ENCODE data around the gene IL25.
"Not testable (repeated sequence)": the region's sequence is repeated elsewhere in the genome, so short reads cannot be mapped to it uniquely, and the experiment has no call there.

Gene IL25

DNA sequence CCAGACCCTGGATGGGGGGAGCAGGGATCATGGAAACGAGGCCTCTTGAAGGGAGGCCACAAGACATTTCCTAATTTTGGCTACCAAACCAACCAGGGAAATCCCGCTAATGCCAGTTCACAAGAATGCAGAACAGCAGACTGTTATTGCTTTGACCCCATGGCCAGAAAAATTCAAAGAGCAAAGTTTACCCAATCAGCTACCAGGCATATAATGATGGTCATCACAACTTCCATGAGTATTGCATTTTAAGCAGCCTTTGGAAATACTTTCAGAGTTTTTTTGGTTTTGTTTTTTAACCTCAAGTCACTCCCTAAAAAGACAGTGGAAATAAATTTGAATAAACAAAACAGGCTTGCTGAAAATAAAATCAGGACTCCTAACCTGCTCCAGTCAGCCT, at the start of gene IL25:
Gene IL25, plus strand, starts transcription at position 301 of the 400 bp plus-strand sequence.
- in situ Hi-C loops (cut with HindIII; ENCODE audit: low sequenced_read_pairs), result no loop called here

DNA sequence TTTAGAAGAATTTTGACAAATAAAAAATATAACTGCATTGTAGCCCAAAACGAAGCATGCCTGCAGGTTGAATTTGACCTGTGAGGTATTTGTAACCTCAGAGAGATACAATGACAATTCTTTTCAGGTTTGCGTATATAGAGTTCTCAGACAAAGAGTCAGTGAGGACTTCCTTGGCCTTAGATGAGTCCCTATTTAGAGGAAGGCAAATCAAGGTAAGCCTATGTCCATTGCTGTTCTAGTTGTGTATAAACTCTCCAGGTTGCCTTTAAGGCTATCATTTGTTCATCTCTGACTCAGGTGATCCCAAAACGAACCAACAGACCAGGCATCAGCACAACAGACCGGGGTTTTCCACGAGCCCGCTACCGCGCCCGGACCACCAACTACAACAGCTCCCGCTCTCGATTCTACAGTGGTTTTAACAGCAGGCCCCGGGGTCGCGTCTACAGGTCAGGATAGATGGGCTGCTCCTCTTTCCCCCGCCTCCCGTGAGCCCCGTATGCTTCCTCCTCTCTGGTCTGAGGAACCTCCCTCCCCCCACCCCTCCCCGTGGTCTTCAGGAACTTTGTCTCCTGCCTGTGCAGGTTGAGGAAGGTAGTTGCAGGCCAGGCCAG, 48.7 kb upstream of the IL25 start:
- in situ Hi-C loops (cut with HindIII; ENCODE audit: low sequenced_read_pairs), result no loop called here

DNA sequence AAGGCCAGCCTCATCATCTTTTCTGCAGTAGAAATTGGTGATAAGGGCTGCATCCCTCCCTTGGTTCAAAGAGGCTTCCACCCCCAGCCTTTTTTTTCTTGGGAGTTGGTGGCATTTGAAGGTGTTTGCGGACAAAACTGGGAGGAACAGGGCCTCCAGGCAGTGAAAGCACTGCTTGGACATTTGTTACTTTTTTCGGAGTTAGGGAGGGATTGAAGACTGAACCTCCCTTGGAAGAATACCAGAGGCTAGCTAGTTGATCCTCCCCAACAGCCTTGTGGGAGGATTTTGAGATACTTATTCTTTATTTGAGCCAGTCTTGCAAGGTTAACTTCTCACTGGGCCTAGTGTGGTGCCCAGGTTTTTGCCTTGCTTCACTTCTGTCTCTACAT, 48.2 kb upstream of the IL25 start:
- in situ Hi-C loops (cut with HindIII; ENCODE audit: low sequenced_read_pairs), result no loop called here

DNA sequence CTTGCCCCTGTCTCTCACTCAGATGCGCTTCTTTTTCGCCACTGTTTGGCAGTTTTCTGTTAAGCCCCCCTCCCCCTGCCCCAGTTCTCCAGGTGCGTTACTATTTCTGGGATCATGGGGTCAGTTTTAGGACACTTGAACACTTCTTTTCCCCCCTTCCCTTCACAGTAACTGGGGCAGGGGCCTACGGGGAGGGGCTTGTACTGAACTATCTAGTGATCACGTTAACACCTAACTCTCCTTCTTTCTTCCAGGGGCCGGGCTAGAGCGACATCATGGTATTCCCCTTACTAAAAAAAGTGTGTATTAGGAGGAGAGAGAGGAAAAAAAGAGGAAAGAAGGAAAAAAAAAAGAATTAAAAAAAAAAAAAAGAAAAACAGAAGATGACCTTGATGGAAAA, 47.6 kb upstream of the IL25 start:
- in situ Hi-C loops (cut with HindIII; ENCODE audit: low sequenced_read_pairs), result no loop called here

DNA sequence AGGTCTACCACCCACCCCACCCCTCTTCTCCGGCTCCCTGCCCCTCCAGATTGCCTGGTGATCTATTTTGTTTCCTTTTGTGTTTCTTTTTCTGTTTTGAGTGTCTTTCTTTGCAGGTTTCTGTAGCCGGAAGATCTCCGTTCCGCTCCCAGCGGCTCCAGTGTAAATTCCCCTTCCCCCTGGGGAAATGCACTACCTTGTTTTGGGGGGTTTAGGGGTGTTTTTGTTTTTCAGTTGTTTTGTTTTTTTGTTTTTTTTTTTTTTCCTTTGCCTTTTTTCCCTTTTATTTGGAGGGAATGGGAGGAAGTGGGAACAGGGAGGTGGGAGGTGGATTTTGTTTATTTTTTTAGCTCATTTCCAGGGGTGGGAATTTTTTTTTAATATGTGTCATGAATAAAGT, 46.9 kb upstream of the IL25 start:
- in situ Hi-C loops (cut with HindIII; ENCODE audit: low sequenced_read_pairs), result not testable (repeated sequence)

DNA sequence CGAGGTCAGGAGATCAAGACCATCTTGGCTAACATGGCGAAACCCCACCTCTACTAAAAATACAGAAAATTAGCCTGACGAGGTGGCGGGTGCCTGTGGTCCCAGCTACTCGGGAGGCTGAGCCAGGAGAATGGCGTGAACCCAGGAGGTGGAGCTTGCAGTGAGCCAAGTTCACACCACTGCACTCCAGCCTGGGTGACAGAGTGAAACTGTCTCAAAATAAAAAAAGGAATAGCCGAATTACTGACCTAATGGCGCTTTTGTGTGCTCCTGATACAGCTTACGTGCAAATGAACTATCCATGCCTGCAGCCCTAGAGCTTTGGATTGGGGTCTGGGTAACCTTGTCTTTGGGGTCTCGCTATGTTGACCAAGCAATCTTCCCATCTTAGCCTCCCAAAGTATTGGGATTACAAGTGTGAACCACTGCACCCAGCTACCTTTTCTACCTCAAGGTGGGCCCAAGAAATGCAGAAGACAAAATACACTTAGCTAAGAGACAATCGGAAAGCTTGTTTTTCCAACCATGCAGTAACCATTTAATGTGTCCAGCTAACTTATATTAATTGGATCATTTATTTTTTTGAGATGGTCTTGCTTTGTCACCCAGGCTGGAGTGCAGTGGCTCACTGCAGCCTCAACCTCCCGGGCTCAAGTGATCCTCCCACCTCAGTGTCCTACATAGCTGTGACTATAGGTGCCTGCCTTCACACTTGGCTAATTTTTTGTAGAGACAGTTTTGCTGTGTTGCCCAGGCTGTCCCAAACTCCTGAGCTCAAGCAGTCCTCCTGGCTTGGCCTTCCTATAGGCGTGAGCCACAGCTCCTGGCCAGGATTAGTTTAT, 45.9 kb upstream of the IL25 start:
- in situ Hi-C loops (cut with HindIII; ENCODE audit: low sequenced_read_pairs), result no loop called here

DNA sequence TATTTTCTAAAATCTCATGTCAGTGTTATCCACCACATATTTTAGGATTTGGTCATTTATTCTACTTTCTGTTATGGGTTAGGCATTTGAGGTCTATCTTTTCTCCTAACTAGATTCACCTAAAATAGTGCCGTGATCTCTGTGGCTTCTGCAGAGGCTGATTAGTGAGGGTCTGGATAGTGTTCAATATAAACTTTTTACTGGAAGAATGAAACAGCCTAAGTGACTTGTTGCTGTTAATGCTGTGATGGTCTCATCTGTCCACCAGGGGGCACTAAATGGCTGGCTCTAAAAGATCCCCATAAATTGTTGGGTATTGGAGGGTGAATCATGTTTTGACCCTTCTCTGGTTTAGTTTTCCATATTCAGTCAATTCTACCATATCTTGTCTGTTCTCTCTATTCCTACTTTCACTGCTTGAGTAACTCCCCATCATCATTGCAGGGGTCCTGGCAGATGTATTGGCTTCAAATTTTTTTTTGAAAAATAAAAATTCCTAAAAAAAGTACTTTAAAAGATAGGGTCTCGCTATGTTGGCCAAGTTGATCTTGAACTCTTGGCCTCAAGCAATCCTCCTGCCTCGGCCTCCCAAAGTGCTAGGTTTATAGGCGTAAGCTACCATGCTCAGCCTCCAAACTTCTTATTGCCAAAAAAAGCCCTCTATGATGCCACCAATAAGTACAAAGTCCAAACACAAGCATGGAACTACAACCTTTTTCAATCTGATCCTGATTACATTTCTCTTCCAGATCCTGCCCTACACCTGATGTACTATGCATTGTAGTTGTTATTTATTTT, 44.5 kb upstream of the IL25 start:
- in situ Hi-C loops (cut with HindIII; ENCODE audit: low sequenced_read_pairs), result no loop called here

DNA sequence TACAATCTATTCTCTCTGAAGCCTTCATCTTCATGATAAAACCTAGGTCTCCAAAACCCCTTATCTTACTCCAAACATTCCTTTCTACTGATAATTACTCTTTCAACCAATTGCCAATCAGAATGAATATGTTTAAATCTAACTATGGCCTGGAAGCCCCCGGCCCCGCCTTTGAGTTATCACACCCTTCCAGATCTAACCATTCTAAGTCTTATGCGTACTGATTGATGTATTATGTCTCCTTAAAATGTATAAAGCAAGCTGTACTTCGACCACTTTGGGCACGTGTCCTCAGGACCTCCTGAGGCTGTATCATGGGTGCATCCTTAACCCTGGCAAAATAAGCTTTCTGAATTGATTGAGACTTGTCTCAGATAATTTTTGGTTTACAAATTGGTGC, 37.0 kb upstream of the IL25 start:
- in situ Hi-C loops (cut with HindIII; ENCODE audit: low sequenced_read_pairs), result no loop called here

DNA sequence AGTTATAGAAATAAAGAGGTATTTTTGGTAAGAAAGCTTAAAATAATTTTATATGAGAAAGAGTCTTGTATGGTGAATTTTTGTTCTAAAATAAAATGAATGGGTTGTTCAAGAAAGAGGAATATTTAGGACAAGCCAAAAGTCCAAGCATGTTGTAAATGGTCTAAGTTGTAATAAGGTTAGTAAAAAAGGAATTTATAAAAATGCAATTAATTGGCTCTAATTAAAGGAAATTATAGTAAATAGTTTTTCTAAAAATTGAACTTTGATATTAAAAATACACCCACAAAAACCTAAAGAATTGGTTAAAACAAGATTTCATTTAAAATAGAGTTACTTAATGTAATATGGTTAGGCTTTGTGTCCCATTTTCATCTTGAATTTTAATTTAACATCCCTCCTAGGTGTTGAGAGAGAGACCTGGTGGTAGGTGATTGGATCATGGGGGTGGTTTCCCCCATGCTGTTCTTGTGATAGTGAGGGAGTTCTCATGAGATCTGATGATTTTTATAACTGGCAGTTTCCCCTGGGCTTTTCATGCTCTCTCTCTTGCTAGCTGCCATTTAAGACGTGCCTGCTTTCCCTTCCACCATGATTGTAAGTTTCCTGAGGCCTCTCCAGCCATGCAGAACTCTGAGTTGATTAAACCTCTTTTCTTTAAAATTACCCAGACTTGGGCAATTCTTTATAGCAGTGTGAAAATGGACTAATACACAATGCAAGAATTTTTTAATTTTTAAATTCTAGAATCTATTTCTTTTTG, 32.9 kb upstream of the IL25 start:
- in situ Hi-C loops (cut with HindIII; ENCODE audit: low sequenced_read_pairs), result no loop called here

DNA sequence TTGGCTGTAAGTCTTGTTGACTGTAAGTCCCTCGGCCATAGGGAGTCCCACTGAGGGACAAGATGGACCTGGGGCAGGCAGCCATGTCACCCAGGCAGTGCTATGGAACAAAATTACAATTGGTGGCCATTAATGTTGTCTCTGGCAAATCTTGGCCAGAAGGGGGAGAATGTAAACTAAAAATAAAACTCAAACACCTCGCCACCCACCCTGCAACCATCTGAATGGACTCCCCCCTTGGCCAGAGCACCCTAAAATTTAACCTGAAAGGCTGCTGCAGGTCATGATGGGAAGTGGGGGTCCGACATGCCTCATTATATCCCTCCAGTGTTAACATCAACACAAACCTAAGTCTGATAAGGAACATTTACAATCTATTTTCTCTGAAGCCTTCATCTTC, 28.1 kb upstream of the IL25 start:
- in situ Hi-C loops (cut with HindIII; ENCODE audit: low sequenced_read_pairs), result no loop called here

DNA sequence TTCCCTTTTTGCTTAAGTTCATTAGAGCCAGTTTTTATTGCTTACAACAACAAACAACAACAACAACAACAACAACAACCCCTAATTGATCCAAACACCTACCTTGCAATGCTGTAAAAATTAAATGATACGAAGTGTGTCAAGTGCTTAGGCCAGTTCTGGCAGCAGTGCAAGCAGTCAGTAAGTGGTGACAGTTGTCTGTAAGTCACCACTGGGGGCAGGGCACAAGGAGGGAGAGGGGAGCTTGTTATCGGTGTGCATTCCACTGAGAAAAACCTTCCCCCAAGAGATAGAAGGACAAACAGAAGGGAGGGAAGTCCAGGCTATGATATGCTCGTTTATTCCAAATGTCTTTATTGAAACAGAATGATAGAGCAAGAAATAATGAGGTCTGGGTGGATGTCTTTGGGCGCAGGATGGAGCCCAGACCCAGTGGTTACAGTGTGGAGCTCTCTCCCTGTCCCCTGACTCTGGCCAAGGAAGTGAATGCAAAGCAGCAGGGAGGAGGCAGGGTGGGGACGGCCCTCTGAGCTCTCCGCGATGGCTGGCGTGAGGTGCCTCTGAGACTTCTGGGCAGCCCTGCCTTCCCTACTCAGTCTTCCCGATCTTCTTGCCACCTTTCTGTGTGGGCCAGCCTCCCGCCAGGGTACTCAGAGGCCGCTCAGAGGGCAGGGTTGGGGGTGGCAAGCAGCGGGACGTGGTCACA, 26.5 kb upstream of the IL25 start:
- in situ Hi-C loops (cut with HindIII; ENCODE audit: low sequenced_read_pairs), result no loop called here

DNA sequence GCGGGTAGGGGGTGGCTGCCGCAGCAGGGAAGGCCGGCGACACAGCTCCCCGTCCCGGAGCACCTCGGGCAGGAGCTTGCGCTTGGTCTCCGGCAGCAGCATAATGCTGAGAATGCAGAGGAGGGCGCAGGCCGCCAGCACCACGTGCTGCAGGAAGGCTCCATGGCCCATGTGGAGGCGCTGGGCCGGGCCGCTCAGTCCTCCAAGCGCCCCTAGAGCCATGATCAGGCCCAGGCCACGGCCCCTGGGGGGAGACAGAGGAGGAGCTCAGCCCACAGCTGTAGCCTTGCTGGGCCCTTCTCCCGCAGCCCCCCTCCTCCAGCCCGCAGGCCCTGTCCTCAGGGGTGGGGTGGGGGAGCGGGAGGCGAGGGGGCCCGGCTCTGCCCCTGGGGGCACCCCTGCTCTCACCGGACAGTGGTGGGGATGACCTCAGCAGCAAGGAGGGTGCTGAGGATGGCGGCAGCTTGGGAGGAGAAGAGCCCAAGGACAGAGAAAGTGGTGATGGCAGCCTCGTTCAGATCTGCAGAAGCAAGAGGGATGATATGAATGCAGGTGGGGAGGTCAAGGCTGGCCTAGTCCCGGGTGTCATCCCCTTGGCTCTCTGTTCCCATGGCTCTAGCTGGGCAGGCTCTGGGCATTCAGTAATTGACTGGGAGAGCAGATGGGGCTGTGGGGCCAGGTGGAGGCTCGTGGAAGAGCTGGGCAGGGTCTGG, 25.8 kb upstream of the IL25 start:
- in situ Hi-C loops (cut with HindIII; ENCODE audit: low sequenced_read_pairs), result no loop called here

DNA sequence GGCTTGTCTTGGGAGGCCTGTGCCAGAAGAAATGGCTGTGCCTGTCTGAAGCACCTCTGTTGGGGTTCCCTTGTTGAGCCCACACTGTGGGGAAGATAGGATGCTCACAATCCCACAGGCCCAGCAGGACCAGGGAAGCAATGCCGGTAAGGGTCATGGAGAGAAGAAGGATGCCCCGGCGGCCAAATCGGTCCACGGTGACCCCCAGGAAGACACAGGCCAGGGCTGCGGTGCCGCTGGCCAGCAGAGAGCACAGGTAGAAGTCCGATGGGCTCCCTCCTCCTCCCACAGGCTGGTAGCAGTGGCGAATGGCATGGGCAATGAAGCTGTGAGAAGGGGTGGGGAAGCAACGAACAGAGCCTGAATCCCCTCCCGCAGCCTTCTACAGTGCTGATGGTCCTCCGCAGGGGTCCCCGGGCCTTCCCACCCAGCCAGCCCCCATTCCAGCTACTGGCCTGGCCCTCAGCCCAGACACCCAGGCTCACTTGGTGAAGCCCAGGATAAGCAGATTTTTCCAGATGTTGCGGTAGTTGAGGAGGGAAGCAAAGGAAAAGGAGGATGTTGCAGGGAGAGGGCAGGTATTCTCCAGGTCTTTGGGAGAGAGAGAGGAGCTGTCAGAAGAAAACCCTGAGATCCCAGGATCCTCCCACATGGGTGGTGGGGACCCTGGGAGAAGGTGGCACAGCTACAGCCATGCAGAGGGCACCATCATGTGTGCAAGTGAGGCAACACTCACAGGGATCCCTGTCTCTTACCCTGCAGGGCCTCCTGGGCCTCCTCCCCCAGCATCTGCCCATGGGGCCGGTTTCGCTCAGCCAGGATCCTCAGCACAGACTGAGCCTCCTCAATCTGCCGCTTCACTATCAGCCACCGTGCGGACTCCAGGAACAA, 25.0 kb upstream of the IL25 start:
- in situ Hi-C loops (cut with HindIII; ENCODE audit: low sequenced_read_pairs), result no loop called here

DNA sequence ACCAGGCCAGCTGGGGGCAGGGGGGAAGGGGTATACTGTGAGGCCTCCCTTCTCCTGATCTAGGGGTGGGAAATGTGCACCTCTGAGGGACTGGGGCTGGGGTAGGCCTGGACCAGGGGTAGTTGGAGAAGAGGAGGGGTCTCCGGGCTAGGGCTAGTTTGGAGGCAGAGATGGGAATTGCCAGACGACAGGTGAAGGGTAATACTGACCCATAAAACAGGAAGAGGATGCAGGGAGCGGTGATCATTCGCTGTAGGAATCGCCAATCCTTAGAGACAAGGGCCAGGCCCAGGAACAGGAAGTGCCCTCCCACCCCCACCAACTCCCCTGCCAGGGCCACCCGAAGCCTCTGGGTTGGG, 24.3 kb upstream of the IL25 start:
- in situ Hi-C loops (cut with HindIII; ENCODE audit: low sequenced_read_pairs), result no loop called here

DNA sequence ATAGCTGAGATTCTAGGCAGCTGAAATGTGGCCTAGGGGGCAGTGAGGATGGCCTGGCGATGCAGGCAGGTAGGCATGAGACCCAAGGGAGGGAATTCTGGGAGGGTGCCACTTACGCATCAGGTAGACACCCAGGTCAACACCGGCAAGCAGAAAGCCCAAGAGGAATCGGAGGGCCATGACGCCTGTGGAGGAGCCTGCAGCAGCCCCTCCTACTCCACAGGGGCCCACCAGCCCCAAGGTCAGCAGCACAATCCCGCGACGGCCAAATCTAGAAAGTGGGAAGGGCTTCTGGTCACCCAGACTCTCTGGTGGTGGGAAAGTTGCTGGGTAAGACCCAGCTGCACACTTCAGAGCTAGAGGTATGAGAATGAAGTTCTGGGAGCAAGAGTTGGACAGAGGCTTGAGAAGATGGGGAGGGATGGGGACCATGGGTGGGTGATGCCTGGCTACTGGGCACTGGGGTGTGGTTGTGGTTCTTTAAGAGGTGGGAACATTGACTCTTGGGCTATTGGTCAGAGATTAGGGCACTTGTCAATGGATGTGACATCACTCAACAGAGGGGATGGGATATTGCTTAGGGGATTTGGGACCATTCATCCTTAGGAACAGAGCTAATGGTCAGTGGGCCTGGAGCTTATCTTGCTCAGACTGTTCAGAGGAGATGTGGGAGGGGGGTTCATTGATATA, 23.3 kb upstream of the IL25 start:
- in situ Hi-C loops (cut with HindIII; ENCODE audit: low sequenced_read_pairs), result no loop called here

DNA sequence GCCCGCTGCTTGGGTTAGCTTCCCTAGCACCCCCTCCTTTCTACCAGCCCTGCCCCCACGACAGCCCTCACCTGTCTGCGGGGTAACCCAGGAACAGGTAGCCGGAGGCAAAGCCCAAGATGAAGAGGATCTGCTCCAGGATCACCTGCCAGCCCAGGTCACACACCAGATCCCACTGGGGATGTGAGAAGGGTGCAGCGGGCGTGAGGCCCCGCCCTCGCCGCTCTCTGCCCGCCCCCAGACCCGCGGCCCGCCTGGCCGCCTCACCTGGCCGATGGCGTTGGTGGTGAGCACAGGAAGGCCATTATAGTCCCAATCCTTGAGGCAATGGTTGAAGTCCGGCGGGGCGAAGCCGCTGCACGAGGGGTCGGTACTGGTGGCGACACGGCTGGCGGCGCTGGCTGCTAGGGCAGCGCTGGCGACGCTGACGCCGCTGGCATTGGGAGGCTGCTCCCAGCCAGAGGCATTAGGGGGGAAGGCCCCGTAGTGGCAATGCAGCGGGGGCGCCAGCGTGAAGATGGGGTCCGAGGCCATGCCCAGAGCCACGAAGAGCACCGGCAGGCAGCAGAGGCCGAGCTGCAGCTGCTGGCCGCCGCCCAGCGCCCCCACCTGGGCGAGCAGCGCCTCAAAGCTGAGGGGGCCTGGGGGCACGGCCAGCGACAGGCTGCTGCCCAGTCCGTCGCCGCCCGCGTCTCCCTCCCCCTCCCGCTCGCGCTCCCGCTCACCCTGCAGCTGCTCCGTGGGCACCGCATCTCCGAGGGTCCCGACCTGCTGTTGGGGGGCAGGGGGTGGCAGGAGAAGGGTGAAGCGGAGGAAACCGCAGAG, 20.7 kb upstream of the IL25 start:
- in situ Hi-C loops (cut with HindIII; ENCODE audit: low sequenced_read_pairs), result no loop called here
